HepG2 (cell line): ENCODE measurements around the gene FXN. TPM values are rescaled to one million over a fixed set of nuclear protein-coding genes. Genes with fewer than 3 reads are reported as not detected.

Experiments
- BCL6 ChIP-seq: IDR thresholded peaks from 2 replicates; pipeline ENCODE4 v1.6.1; 2016; ENCODE audit warnings: missing genetic modification reagents, missing compliant biosample characterization
- BRCA1 ChIP-seq: sonication (generic); formaldehyde crosslinking; IDR thresholded peaks from 2 replicates; pipeline ENCODE4 v1.4.0; 2020; ENCODE audit warnings: missing genetic modification reagents
- CBFB ChIP-seq: sonication (generic); formaldehyde crosslinking; IDR thresholded peaks from 2 replicates; pipeline ENCODE4 v1.4.0; 2020; ENCODE audit warnings: missing genetic modification reagents
- MED8 ChIP-seq: sonication (generic); formaldehyde crosslinking; IDR thresholded peaks from 2 replicates; pipeline ENCODE4 v1.8.1; 2023; ENCODE audit warnings: mild to moderate bottlenecking, missing genetic modification reagents; ENCODE audit not compliant: insufficient replicate concordance
- NAIF1 ChIP-seq: sonication (generic); formaldehyde crosslinking; IDR thresholded peaks from 2 replicates; pipeline ENCODE4 v1.5.0; 2020; ENCODE audit warnings: mild to moderate bottlenecking, missing genetic modification reagents, borderline replicate concordance
- RNF2 ChIP-seq: fragments of 450-650 bp; conservative IDR thresholded peaks from 2 replicates; pipeline ENCODE4 v1.6.1; 2016; ENCODE audit warnings: low read depth
- SPEN ChIP-seq: sonication (generic); formaldehyde crosslinking; IDR thresholded peaks from 2 replicates; pipeline ENCODE4 v1.5.1; 2020; ENCODE audit warnings: low read depth, mild to moderate bottlenecking, missing genetic modification reagents
- TCF7 ChIP-seq: sonication (generic); IDR thresholded peaks from 2 replicates; pipeline ENCODE4 v1.6.1; 2016; ENCODE audit warnings: antibody characterized with exemption, low read depth
- ZBTB43 ChIP-seq: sonication (generic); formaldehyde crosslinking; conservative IDR thresholded peaks from 2 replicates; pipeline ENCODE4 v1.4.0; 2020; ENCODE audit warnings: missing genetic modification reagents
- ZFP62 ChIP-seq: sonication (generic); formaldehyde crosslinking; IDR thresholded peaks from 2 replicates; pipeline ENCODE4 v1.4.0; 2020; ENCODE audit warnings: missing genetic modification reagents
- ZNF337 ChIP-seq: sonication (generic); formaldehyde crosslinking; IDR thresholded peaks from 2 replicates; pipeline ENCODE4 v1.5.1; 2020; ENCODE audit warnings: missing genetic modification reagents, low read depth, mild to moderate bottlenecking, borderline replicate concordance
- ZNF496 ChIP-seq: sonication (generic); formaldehyde crosslinking; IDR thresholded peaks from 2 replicates; pipeline ENCODE4 v1.8.1; 2023; ENCODE audit warnings: mild to moderate bottlenecking, moderate library complexity, missing genetic modification reagents; ENCODE audit not compliant: insufficient replicate concordance
- ZNF512B ChIP-seq: sonication (generic); formaldehyde crosslinking; IDR thresholded peaks from 2 replicates; pipeline ENCODE4 v1.5.1; 2020; ENCODE audit warnings: missing genetic modification reagents, mild to moderate bottlenecking, borderline replicate concordance
- ZNF7 ChIP-seq: IDR thresholded peaks from 2 replicates; pipeline ENCODE4 v1.6.1; 2016; ENCODE audit warnings: missing biosample characterization, missing genetic modification reagents
- ZNF724P ChIP-seq: sonication (generic); formaldehyde crosslinking; IDR thresholded peaks from 2 replicates; pipeline ENCODE4 v1.8.0; 2022; ENCODE audit warnings: missing genetic modification reagents, borderline replicate concordance
- polyA plus RNA-seq, 8 experiments: library from polyadenylated mRNA; depleted of rRNA in 3 of 8; stranded (reverse) in 7 of 8; unstranded in 1 of 8; fragments of >200 nt; fragmentation: Illumina TruSeq in 4 of 8; extraction: Trizol in 4 of 8; gene quantifications; 2 replicates each; pipeline versions ENCODE4 v1.2.1 to v1.2.3, GENCODE V29; 2011 to 2016; ENCODE audit warnings: low read depth in 4 of 8, missing spikeins in 1 of 8, mixed read lengths in 1 of 8; ENCODE audit not compliant: insufficient read depth in 1 of 8
- total RNA-seq, 5 experiments: library from RNA; depleted of rRNA; stranded (reverse); fragments of >200 nt; fragmentation: Illumina TruSeq; extraction: Trizol; gene quantifications; 2 replicates each; pipeline ENCODE4 v1.2.3, GENCODE V29; 2016; ENCODE audit warnings: low read depth in 1 of 5
- TF ChIP-seq, protein P1 (sequence below), 2 experiments: sonication (generic) in 1 of 2; formaldehyde crosslinking in 1 of 2; IDR thresholded peaks; 2 replicates each; pipeline versions ENCODE4 v1.4.0 to v1.6.1; 2016 to 2020; ENCODE audit warnings: borderline replicate concordance in 1 of 2, low read depth in 1 of 2, mild to moderate bottlenecking in 1 of 2, missing genetic modification reagents in 1 of 2
- TF ChIP-seq, protein P2 (sequence below): sonication (generic); formaldehyde crosslinking; IDR thresholded peaks from 2 replicates; pipeline ENCODE4 v1.5.0; 2020; ENCODE audit warnings: missing genetic modification reagents

The FXN gene
- total and polyA plus RNA-seq, 2 of the 13 experiments (the other 11 are each of a cell fraction or from before 2014, with no cell fraction given): 24.1 to 26.0 TPM

DNA sequence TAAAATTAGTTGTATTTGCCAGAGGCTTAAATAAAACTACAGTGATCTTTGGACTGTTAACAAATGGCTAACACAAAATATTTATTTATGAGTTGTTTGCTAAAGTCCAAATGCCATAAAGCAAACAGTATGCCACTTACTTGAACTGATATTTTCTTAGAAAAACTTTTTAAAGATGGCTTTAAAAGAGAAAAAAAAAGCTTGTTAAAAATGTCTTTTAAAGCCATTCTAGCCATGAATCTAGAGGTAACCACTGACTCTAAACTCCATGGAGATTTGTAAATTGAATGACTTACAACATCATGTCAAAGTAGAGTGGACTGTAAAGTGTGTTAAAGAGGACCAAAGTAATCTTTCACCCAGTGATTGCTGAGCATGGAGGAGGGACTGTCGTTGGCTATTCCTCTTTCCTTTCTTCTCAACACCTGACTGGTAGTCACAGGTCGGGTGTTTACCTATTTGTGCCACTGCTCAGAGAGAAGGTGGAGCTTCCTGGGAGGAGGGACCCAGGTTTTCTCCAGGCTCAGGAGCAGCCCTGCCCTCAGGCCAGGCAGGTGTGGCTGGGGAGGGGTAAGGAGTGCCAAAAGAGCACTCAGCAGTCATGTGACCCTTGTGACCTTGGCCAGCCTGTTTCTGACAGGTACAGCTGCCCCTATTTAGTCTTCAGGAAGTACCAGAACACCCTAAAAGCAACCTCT is 69.4 kb downstream of the FXN start (continued):
- TF ChIP-seq BCL6 (CRISPR knock-in tag) (peak; percentile 46; the same call in 1 of the 2 replicates), ZNF496 (CRISPR knock-in tag) (no peak), CBFB (CRISPR knock-in tag) (no peak), ZFP62 (CRISPR knock-in tag) (no peak), ZBTB43 (no peak), BRCA1 (no peak), NAIF1 (CRISPR knock-in tag) (no peak), TCF7 (peak; percentile 18; the same call in 1 of the 2 replicates), SPEN (CRISPR knock-in tag) (no peak), RNF2 (no peak), ZNF512B (CRISPR knock-in tag) (peak; percentile 60; the same call in 1 of the 2 replicates), ZNF724P (no peak), MED8 (CRISPR knock-in tag) (no peak), ZNF337 (CRISPR knock-in tag) (no peak), ZNF7 (CRISPR knock-in tag) (no peak)
- TF ChIP-seq, protein P1, sequence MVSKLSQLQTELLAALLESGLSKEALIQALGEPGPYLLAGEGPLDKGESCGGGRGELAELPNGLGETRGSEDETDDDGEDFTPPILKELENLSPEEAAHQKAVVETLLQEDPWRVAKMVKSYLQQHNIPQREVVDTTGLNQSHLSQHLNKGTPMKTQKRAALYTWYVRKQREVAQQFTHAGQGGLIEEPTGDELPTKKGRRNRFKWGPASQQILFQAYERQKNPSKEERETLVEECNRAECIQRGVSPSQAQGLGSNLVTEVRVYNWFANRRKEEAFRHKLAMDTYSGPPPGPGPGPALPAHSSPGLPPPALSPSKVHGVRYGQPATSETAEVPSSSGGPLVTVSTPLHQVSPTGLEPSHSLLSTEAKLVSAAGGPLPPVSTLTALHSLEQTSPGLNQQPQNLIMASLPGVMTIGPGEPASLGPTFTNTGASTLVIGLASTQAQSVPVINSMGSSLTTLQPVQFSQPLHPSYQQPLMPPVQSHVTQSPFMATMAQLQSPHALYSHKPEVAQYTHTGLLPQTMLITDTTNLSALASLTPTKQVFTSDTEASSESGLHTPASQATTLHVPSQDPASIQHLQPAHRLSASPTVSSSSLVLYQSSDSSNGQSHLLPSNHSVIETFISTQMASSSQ (IDR thresholded peaks at IDR 0.05; ENCODE audit: low read depth): 0 out of 2 replicates have a peak, but pooled peaks have one; percentile 40
- TF ChIP-seq, protein P1 (CRISPR knock-in tag; IDR thresholded peaks at IDR 0.05; ENCODE audit: borderline replicate concordance): no peak
- TF ChIP-seq, protein P2, sequence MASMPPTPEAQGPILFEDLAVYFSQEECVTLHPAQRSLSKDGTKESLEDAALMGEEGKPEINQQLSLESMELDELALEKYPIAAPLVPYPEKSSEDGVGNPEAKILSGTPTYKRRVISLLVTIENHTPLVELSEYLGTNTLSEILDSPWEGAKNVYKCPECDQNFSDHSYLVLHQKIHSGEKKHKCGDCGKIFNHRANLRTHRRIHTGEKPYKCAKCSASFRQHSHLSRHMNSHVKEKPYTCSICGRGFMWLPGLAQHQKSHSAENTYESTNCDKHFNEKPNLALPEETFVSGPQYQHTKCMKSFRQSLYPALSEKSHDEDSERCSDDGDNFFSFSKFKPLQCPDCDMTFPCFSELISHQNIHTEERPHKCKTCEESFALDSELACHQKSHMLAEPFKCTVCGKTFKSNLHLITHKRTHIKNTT (CRISPR knock-in tag): no peak
